HG03442 (cell line): ENCODE results near the gene CNBD2.
A peak's percentile ranks its signal among the peaks of the same experiment; 100 is the strongest.
"Not testable (repeated sequence)": the region's sequence is repeated elsewhere in the genome, so short reads cannot be mapped to it uniquely, and the experiment has no call there.

Source experiments
- ATAC-seq: cut with Tn5 transposase; IDR thresholded peaks from one replicate; pipeline ENCODE4 v1.9.1; 2021; ENCODE audit warnings: mild to moderate bottlenecking, moderate library complexity; ENCODE audit not compliant: unreplicated experiment

The CNBD2 gene

DNA sequence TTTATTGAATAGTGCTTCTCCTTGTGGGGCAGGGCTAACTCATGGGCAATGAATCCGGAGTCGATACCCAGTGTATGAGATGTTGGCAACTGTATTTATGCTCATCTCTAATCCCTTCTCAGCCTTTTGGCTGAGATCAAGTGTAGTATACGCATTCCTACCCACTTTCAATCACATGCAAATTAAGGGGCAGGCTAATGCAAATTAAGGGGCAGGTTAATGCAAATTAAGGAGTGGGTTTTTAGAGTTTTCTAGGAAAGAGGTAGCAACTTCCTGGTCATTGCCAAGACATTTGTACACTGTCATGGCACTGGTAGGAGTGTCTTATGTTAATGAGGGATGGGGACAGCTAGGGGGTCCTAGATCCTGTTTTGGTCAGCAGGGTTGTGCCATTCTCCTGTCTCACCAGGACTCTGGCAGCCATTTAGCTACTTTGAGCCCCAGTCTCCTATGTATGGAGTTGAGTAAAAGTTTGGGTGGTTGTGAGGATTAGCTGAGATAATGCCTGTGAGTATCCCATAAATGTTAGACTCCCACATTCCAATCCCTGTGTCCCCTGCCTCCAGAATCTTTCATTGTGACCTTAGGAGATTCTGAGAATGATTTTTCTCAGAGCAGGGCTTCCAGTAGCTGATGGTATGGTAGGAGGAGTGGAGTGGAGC, at the start of gene CNBD2:
Gene CNBD2 (plus strand): TSS at position 612 of the 662 bp plus-strand sequence. CDS start 173 bp downstream, outside the sequence.
- ATAC-seq, result no peak

DNA sequence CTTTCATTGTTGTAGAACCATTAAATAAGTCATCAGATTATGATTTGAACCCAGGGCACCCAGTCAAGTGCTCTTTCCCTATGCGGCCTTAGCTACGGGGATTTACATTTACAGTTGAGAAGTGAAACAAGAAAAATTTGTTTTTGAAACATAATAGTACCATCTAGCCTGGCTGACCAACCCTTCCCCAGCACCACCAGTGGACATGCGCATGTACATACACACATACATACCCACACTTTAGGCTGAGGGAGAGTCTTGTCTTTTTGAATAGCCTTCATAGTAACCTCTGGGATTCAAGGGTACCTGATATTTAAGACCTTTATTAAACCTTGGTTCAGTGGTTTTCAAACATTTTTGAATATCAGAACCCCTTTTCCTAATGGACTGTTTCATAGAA, 47.9 kb upstream of the CNBD2 start:
- no peak for ATAC-seq

DNA sequence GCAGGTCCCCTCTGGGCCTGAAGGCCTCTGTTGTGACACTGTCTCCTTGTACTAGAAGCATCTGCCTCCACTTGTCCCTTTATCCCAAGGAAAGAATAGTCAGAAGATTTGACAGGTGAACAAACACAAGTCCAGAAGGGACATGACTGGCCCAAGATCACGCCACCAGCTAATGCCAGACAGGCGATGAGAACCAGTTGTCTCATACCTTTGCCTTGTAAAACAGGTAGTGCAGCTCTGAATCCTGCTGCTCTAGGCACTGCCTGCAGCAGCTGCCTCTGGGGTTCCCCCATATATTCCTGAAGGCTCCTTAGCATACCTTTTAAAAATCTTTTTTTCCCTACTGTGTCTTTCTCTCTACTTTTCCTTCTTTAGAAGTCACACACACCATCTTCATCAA, 39.1 kb upstream of the CNBD2 start:
- no peak for ATAC-seq

DNA sequence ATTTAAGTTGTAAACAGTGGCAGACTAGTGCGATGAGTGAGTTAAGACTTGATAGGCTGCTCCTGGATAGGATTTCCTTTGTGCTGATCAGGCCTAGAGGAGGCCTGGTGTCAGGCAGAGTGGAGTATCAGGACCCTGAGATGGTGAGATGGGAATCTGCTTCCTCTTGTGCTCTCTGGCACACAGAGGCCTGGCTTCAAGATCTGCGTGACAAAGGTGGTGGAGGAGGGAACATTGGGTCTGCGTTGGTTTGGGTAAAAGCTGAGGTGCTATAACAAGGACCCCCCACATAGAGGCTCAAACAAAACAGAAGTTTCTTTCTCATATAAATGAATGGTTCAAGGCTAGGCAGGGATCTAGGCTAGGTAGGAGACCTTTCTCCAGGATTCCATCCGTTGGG, 34.3 kb upstream of the CNBD2 start:
- ATAC-seq, result no peak

DNA sequence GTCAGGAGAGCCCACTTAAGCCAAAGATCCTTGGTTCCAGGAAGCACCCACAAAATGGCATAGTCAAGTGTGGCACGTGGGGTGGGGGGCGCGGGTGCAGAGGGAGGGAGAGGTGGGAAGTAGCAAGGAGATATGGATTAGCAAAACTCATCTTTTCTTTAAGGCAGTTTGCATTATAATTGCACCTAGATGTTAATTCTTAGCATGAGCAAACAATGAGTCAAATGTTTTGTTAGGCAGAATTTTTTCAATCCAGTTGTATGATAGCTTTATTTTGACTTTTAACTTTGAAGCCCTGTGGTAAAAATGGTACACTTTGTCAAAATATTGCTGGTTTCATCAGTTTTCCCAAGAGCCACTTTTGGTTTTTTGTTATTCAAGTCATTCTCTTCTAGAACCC, 29.1 kb upstream of the CNBD2 start:
- no peak for ATAC-seq

DNA sequence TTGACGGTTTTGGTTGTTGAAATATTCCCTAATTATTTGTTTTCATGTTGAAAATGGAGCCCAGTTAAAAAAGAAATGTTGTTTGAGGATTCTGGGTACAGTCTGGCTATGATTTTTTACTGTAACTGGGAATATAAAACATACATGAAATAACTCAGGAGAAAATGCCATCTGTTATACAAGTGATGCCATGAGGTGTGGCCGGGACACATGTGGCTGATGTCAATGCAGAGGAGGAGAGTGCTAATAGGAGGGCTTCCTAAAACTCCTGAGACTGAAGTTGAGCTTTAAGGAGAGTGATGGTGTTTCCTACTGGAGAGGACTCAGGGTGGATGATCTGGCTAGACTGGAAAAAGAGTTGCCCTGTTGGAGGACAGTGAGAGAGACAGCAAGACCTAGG, 26.8 kb upstream of the CNBD2 start:
- ATAC-seq, result no peak

DNA sequence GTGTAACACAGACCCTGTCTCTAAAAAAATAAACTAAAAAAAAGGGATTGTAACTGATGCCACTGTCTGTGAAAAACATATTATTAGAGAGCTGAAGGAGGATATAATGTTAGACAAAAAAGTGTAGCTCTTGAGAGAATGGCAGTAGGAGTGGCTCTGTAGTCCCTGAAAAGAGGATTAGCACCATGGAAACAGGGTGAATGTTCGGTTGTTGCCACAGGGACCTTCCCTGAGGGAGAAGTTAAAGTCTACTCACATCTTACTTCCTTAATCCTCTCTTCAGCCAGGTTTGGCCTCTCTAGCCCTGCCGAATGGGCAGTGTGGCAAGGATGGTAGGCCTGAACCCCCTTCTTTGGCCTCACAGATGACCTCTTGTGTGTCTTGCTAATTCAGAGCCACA, 26.1 kb upstream of the CNBD2 start:
- no peak for ATAC-seq

DNA sequence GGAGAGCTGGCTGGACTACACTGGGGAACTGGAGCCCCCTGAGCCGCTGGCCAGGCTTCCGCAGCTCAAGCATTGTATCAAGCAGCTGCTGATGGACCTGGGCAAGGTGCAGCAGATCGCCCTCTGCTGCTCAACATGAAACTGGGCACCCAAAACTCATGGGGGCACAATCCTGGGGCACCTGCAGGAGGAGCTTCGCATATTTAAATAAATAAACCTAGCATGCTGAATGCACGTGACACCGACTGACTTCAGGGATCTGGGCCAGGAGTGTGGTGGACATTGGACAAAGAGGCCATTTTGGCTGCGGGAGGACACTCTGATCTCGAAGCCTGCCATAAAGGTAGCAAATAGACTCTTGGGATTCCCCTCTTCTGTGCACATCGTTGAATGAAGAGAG, 20.9 kb upstream of the CNBD2 start:
- no peak for ATAC-seq

DNA sequence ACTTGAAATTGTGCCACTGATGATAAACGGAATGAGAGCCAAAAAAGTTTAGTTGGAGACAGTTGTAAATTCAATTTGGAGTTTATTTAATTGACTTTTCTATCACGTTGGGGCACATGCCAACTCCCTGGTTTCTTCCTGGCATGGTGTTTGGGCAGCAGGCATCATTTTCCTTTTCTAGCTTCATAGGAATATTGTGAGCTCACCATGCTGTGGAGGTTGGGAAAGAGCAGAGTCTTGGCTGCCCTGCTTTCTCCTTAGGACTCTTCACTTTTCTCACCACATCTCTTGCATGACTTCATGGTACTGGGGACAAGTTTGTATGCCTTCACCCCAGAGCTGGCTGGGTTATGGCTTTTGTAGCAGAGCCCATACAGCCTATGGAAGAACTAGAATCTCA, 20.5 kb upstream of the CNBD2 start:
- no peak for ATAC-seq

DNA sequence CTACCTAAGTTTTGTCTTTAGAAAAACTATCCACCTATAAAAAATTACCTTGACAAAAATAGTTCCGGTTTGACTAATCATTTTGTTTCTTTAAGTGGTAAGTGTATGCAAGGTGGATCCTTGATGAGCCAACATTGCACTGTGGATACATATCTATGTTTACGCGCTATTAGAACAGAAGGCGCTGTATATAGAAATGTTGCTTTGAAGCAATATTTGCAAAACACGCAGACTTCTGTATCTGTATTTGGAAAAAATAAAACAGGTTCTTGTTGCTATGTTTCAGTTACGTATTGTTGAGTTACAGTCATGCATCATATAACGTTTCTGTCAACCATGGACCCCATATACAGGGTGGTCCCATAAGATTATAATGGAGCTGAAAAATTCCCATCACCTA, 18.3 kb upstream of the CNBD2 start:
- no peak for ATAC-seq

DNA sequence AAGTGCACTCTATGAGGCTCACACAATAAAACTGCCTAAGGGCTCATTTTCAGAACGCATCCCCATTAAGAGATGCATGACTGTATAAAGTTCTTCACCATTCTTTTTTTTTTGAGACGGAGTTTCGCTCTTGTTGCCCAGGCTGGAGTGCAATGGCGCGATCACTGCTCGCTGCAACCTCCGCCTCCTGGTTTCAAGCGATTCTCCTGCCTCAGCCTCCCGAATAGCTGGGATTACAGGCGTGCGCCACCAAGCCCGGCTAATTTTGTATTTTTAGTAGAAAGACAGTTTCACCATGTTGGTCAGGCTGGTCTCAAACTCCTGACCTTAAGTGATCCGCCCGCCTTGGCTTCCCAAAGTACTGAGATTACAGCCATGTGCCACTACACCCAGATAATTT, 16.3 kb upstream of the CNBD2 start:
- not testable (repeated sequence) for ATAC-seq

DNA sequence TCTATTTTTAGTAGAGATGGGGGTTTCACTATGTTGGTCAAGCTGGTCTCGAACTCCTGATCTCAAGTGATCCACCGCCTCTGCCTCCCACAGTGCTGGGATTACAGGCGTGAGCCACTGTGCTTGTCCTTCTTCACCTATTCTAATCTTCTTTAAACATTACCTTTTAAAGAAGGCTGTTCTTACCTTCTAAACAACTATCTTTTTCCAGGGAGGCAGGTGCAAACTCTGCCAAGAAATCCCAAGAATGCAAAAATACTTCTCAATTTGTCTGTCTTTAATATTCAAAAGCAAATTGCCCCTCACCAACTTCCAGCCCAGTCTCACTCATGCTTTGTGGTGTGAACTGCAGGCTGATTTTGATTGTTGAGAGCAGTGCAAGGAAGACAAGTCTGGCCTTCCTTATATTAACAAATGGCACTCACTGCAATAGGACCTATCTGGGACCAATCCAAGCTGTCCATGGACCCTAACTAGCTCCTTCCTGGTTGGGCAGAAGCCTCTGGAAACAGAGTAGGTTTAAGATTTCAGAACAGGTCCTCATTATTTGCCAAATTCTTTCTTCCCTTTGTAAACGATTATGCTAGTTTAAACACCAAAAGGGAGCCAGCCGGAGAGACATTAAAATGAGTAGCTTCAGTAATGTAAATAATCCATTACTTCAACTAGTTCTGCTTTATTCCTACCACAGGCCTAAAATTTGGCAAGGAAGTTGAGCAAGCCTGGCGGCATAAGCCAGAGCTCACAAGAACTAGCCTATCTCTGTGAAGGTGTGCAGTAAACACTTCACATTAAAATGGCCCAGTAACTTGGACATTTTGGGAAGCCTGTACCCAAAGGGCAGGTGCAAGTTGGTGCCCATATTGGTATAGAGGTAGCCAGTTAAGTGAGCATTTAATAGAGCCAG, 15.7 kb upstream of the CNBD2 start:
- no peak for ATAC-seq

DNA sequence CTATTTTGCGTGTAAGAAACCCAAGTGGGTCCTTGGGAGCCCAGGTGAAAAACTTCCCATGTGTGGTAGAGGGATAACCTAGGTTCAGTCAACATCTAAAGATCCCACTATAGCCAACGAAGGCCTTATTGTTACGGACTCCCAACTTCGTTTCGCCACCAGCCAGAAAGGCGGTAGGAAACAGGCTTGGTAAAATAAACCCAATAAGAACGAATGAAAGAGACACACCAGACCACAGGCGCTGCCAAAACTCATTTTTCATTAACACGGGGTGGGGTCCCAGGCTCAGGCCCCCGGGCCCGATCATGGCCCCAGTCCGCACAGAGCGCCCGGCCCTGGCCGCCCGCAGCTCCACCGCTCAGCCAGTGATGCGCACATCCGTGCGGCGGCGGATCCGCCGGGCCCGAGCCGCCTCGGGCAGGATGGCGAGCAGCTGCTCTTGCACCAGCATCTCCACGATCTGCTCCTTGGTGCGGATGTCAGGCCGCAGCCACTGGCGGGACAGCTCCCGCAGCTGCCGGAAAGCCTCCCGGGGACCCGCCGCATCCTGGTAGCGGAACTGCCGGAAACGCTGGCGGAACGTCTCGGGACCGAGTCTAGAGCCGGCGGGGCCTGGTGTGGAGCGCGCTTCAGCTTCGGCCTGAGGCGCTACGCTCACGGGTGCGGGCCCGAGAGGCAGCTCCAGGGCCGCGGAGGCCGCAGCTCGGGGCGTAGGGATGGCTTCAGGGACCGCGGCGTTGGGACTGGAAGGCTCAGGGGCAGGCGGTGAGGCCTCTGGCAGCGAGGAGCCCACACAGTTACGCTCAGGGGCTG, 14.8 kb upstream of the CNBD2 start:
- peak; percentile 15 for ATAC-seq

DNA sequence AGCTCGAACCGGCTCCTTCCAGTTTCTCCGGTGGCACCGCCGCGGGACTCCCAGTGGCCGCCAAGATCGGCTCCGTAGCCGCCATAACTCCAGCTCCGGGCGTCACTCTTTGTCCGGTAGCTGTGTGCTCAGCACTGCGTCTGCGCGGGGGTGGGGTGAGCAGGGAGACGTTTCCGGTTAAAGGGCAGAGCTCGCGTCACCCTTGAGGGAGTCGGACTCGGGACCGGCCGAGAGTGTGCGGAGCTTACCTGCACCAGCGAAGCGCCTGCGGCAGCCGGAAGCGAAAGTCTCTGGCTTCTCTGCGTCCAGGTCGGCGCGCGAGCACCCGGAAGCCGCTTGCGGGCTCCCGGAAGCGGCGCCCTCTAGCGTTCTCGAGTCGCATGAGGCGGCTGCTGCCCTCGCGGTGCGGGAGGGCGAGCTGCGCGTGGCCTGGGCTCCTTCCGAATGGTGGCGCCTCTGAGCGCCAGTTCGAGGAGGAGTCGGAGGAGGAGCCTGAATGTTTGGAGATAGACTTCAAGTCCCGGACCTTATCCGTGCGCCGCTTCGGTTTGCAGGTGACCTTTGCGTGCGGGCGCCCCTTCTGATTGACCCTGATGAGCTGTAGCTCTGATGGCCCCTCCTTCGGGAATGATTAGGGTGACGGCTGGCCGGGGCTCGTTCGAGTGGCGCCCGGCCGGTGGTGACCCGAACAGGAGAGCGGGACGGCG, 14.0 kb upstream of the CNBD2 start, which contains the start of gene SCAND1:
Gene SCAND1 (minus strand): TSS at position 303 of the 707 bp plus-strand sequence. CDS start 218 bp downstream, at position 85.
- peak; percentile 89 for ATAC-seq

DNA sequence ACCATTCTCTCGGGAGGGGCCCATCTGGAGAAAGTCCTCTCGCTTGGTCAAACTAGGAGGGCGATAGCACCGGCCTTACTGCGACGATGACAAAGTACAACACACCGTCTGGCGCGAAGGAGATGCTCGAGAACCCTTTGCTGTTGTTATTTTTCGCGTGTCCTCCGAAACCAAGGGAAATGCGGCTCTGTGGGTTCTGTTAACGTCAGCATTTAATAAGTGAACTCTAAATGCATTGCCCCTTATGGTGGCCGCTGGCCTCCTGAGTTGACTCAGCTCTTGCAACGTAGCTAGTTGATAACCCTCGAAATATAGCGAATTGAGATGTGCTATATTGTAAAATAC, 13.5 kb upstream of the CNBD2 start:
- no peak for ATAC-seq

DNA sequence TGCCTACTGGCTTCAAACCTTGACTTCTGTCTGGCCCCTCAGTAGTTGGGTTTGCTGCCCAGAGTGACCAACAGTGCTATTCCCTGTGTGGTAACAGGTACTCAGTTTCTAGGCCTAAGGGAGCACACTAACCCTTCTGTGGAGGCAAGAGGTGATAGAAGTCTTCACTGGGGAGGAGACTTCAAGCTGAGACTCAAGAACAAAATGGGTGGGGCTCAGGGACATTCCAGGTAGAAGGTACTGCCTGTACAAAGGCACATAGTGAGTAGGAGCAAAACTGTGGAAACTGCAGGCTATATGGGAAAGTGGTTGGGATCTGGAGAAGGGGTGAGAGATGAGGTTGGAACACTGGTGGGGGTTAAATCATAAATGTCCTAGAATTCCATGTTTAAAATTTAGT, 11.8 kb upstream of the CNBD2 start:
- no peak for ATAC-seq

DNA sequence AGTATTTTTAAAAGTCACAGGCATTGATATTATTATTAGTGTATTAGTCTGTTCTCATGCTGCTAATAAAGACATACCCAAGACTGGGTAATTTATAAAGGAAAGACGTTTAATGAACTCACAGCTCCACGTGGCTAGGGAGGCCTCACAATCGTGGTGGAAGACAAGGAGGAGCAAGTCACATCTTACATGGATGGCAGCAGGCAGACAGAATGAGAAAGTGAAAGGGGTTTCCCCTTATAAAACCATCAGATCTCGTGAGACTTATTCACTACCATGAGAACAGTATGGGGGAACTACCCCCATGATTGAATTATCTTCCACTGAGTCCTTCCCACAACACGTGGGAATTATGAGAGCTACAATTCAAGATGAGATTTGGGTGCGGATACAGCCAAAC, 9.1 kb upstream of the CNBD2 start:
- not testable (repeated sequence) for ATAC-seq

DNA sequence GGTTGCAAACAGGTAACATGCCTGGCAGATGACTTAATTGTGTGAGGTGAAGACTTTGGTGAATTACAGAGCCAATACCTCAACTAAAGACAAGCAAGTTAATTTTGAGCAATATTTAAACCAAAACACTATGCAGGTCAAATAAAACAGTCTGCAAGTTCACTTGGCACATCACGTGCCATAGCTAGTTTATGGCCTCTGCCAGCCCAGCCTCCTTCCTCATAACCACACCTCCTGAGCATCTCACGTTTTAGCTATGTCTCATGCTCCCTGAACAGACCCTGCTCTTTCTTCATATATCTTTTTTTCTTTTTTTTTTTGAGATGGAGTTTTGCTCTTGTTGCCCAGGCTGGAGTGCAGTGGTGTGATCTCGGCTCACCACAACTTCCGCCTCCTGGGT, 4.5 kb upstream of the CNBD2 start:
- no peak for ATAC-seq

DNA sequence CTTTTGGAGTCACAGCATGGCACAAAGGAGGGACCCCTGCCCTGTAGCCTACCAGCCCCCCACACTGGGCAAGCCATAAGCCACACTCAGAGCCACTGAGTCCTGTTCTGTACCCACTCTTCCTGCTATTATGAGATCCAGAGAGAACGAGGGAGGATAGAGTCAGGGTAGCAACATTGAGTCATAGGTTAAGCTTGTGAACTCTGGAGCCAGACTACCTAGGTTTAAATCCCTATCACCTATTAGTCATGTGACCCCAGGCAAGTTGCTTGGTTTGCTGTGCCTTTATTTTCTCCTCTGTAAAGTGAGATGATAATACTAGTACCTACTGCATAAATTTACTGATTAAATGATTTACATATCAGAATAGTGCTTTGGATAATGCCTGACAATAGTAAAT, 540 bp downstream of the CNBD2 start:
- no peak for ATAC-seq

DNA sequence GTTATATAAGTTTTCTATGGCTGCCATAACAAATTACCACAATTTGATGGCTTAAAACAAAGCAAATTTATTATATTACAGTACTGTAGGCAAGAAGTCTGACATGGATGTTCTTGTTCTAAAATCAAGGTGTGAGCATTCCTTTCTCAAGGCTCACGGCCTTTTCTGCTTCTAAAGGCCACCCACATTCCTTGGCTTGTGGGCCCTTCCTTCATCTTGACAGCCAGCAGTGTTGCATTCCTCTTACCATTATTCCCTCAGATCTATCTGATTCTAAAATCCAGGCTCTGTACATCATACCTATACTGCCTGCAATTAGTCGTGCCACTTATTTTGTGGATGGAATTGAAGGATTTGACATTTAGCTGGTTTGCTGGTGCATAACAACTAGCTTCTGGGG, 3.6 kb downstream of the CNBD2 start:
- no peak for ATAC-seq

DNA sequence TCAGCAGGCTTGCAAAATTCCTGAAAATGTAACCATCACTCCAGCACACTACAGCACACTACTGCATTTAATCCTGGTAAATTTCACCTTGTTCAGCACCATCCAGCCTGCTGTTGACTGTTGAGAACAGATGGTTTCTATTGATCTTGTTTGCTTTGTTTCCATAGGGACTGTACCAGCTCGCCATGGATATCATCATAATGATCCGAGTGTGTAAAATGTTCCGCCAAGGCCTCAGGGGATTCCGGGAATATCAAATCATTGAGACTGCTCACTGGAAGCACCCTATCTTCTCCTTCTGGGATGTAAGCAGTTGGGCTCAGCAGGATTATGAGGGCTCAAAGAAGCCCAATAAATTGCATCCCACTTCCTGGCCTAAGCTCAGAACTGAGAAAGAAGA, 4.1 kb downstream of the CNBD2 start:
- no peak for ATAC-seq
